MM.1S (cell line): ENCODE measurements around the gene SLC13A4.
"Not testable (repeated sequence)": the region's sequence is repeated elsewhere in the genome, so short reads cannot be mapped to it uniquely, and the experiment has no call there.

Source experiments
- DNase-seq: peaks from one replicate; pipeline ENCODE4 v3.0.0-alpha.2; 2015
- H2AFZ ChIP-seq: fragments of 300-600 bp; sonication (generic); 2 replicates; pipeline ENCODE4 v1.6.0; 2016; ENCODE audit warnings: antibody characterized with exemption, low read length
- H3F3A ChIP-seq: fragments of 300-600 bp; sonication (generic); 2 replicates; pipeline ENCODE4 v1.6.1; 2016; ENCODE audit warnings: mild to moderate bottlenecking, antibody characterized with exemption, low read length, moderate library complexity, mixed read lengths; ENCODE audit not compliant: insufficient read depth
- H3K27ac ChIP-seq: fragments of 300-600 bp; sonication (generic); 2 replicates; pipeline ENCODE4 v1.5.1; 2016; ENCODE audit warnings: mild to moderate bottlenecking, low read length
- H3K27me3 ChIP-seq: fragments of 300-600 bp; sonication (generic); replicated peaks from 2 replicates; pipeline ENCODE4 v1.6.0; 2016; ENCODE audit warnings: low read length; ENCODE audit not compliant: insufficient read depth
- H3K36me3 ChIP-seq: fragments of 300-600 bp; sonication (generic); replicated peaks from 2 replicates; pipeline ENCODE4 v1.6.1; 2016; ENCODE audit warnings: mild to moderate bottlenecking, low read length, mixed read lengths; ENCODE audit not compliant: insufficient read depth
- H3K4me1 ChIP-seq: fragments of 300-600 bp; sonication (generic); 2 replicates; pipeline ENCODE4 v1.6.1; 2016; ENCODE audit warnings: low read length, mixed read lengths
- H3K4me2 ChIP-seq: fragments of 300-600 bp; sonication (generic); 2 replicates; pipeline ENCODE4 v1.6.0; 2016; ENCODE audit warnings: low read depth, low read length
- H3K4me3 ChIP-seq: fragments of 300-600 bp; sonication (generic); 2 replicates; pipeline ENCODE4 v1.5.1; 2016; ENCODE audit warnings: low read length, mixed read lengths
- H3K79me2 ChIP-seq: fragments of 300-600 bp; sonication (generic); 2 replicates; pipeline ENCODE4 v1.6.1; 2016; ENCODE audit warnings: mixed run types, low read length, mixed read lengths
- H3K9ac ChIP-seq: fragments of 300-600 bp; sonication (generic); 2 replicates; pipeline ENCODE4 v1.6.1; 2016; ENCODE audit warnings: low read length, mixed read lengths
- H3K9me2 ChIP-seq: fragments of 300-600 bp; sonication (generic); replicated peaks from 2 replicates; pipeline ENCODE4 v1.6.1; 2016; ENCODE audit warnings: mild to moderate bottlenecking, low read length, mixed read lengths; ENCODE audit not compliant: insufficient read depth
- H3K9me3 ChIP-seq: fragments of 300-600 bp; sonication (generic); replicated peaks from 2 replicates; pipeline ENCODE4 v1.6.1; 2016; ENCODE audit warnings: mild to moderate bottlenecking, low read length, mixed read lengths; ENCODE audit not compliant: insufficient read depth
- H4K20me1 ChIP-seq: fragments of 300-600 bp; sonication (generic); 2 replicates; pipeline ENCODE4 v1.6.1; 2016; ENCODE audit warnings: mild to moderate bottlenecking, low read length, moderate library complexity, mixed read lengths; ENCODE audit not compliant: insufficient read depth
- EZH2 ChIP-seq: fragments of 300-600 bp; sonication (generic); optimal IDR thresholded peaks from 2 replicates; pipeline ENCODE3; 2017; ENCODE audit warnings: low read depth, mild to moderate bottlenecking, antibody characterized with exemption, low read length, mixed read lengths
- EZH2phosphoT487 ChIP-seq: fragments of 300-600 bp; sonication (generic); IDR thresholded peaks from 2 replicates; pipeline ENCODE4 v1.6.1; 2018; ENCODE audit warnings: antibody characterized with exemption, low read length
- TF ChIP-seq, protein P1 (sequence below): fragments of 300-600 bp; sonication (generic); IDR thresholded peaks from 2 replicates; pipeline ENCODE4 v1.5.1; 2016; ENCODE audit warnings: antibody characterized with exemption, low read length, mixed read lengths

SLC13A4 gene

GRCh38 chr7:135741905-135742304 lies 13.9 kb upstream of the SLC13A4 start:
- H3K36me3 ChIP-seq: no peaks in the 10 kb centered on the region
- no peaks in the 10 kb centered on the region for H3K27me3 ChIP-seq
- no peak for TF ChIP-seq EZH2phosphoT487
- TF ChIP-seq EZH2: no peak
- TF ChIP-seq, protein P1, sequence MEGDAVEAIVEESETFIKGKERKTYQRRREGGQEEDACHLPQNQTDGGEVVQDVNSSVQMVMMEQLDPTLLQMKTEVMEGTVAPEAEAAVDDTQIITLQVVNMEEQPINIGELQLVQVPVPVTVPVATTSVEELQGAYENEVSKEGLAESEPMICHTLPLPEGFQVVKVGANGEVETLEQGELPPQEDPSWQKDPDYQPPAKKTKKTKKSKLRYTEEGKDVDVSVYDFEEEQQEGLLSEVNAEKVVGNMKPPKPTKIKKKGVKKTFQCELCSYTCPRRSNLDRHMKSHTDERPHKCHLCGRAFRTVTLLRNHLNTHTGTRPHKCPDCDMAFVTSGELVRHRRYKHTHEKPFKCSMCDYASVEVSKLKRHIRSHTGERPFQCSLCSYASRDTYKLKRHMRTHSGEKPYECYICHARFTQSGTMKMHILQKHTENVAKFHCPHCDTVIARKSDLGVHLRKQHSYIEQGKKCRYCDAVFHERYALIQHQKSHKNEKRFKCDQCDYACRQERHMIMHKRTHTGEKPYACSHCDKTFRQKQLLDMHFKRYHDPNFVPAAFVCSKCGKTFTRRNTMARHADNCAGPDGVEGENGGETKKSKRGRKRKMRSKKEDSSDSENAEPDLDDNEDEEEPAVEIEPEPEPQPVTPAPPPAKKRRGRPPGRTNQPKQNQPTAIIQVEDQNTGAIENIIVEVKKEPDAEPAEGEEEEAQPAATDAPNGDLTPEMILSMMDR: no peak
- no peak for DNase-seq
- no peaks in the 10 kb centered on the region for H3K9me3 ChIP-seq
- H3K27ac ChIP-seq: no peak overlapping the region
- H3K4me2 ChIP-seq: no peak overlapping the region
- no peak overlapping the region for H2AFZ ChIP-seq
- no peaks in the 10 kb centered on the region for H3K4me1 ChIP-seq
- no peaks in the 10 kb centered on the region for H3F3A ChIP-seq
- no peaks in the 10 kb centered on the region for H3K79me2 ChIP-seq
- no peaks in the 10 kb centered on the region for H3K9me2 ChIP-seq
- no peaks in the 10 kb centered on the region for H4K20me1 ChIP-seq
- no peak overlapping the region for H3K4me3 ChIP-seq
- no peak overlapping the region for H3K9ac ChIP-seq

- no peak overlapping the region for H3K4me2 ChIP-seq
- H3K79me2 ChIP-seq: no peaks in the 10 kb centered on the region
- H3K36me3 ChIP-seq: no peaks in the 10 kb centered on the region
- TF ChIP-seq EZH2phosphoT487: no peak
- no peak for TF ChIP-seq EZH2
- TF ChIP-seq, protein P1: no peak
- H3K4me3 ChIP-seq: no peak overlapping the region
- no peak for DNase-seq
- no peaks in the 10 kb centered on the region for H3K4me1 ChIP-seq
- no peak overlapping the region for H2AFZ ChIP-seq
- no peaks in the 10 kb centered on the region for H3K27me3 ChIP-seq
- no peak overlapping the region for H3K9ac ChIP-seq
- no peak overlapping the region for H3K27ac ChIP-seq
- no peaks in the 10 kb centered on the region for H3F3A ChIP-seq
- no peaks in the 10 kb centered on the region for H3K9me3 ChIP-seq
- H3K9me2 ChIP-seq: no peaks in the 10 kb centered on the region
- no peaks in the 10 kb centered on the region for H4K20me1 ChIP-seq
Observed at GRCh38 chr7:135740889-135741288, 12.9 kb upstream of the SLC13A4 start.

GRCh38 chr7:135737306-135737647 lies 9.3 kb upstream of the SLC13A4 start:
- not testable (repeated sequence) for H3K27ac ChIP-seq, H3K4me1 ChIP-seq, H3K4me2 ChIP-seq, H3K27me3 ChIP-seq, H3K36me3 ChIP-seq, H3K4me3 ChIP-seq, H3K79me2 ChIP-seq, DNase-seq, H2AFZ ChIP-seq, H3F3A ChIP-seq, H3K9me2 ChIP-seq, H3K9me3 ChIP-seq, H4K20me1 ChIP-seq, H3K9ac ChIP-seq

- Histone ChIP-seq H3K79me2 (no peaks in the 10 kb centered on the region), H4K20me1 (no peaks in the 10 kb centered on the region), H3K27ac (no peak overlapping the region), H3K4me2 (no peak overlapping the region), H3F3A (no peaks in the 10 kb centered on the region), H3K9me3 (no peaks in the 10 kb centered on the region), H3K9ac (no peak overlapping the region), H2AFZ (no peak overlapping the region), H3K9me2 (no peaks in the 10 kb centered on the region), H3K4me1 (no peaks in the 10 kb centered on the region), H3K4me3 (no peak overlapping the region), H3K36me3 (no peaks in the 10 kb centered on the region), H3K27me3 (no peaks in the 10 kb centered on the region)
- no peak for DNase-seq
- no peak for TF ChIP-seq EZH2phosphoT487
Observed at GRCh38 chr7:135736586-135737305, 8.8 kb upstream of the SLC13A4 start.
